EL (cell line): ENCODE results near the gene SH2D3A.
A peak's percentile ranks its signal among the peaks of the same experiment; 100 is the strongest.
"Not testable (repeated sequence)": the region's sequence is repeated elsewhere in the genome, so short reads cannot be mapped to it uniquely, and the experiment has no call there.

ENCODE experiments used
- DNase-seq: peaks from one replicate; pipeline ENCODE4 v3.0.0-alpha.2; 2016

Gene SH2D3A

DNA sequence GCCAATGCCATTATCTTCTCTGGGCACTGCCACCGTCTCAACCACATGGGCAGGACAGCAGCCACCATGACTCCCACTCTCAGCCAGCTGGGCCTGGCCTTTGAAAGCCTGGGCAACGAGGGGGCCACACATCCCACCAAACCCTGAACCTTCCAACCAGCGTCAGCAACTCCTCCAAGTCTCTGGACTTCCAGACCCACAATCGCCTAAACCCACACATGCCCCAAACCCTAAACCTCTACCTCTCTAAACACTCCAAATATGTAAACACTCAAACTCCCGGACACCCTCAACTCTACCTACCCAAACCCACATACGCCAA is 47.7 kb downstream of the SH2D3A start:
- no peak for DNase-seq

- peak; percentile 23 for DNase-seq
Measured at GRCh38 chr19:6718741-6719539, 48.3 kb downstream of the SH2D3A start.

GRCh38 chr19:6718111-6718740 is 49.0 kb downstream of the SH2D3A start:
- DNase-seq = no peak

DNA sequence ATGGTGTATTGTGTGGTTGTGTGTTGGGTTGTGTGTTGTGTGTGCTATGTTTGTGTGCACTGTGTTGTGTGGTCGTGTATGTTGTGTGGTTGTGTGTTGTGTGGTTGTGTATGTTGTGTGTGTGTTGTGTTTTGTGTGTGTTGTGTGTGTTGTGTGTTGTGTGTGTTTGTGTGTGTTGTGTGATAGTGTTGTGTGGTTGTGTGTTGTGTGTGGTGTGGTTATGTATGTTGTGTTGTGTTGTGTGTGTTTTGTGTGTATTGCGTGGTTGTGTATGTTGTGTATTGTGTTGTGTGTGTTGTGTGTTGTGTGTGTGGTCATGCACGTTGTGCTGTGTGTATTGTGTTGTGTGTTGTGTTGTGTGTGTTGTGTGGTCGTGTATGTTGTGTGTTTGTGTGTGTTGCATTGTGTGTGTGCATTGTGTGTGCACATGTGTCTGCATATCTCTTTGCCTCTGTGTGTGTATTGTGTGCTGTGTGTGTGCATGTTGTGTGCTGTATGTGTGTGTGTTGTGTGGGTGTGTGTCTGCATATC is 49.7 kb downstream of the SH2D3A start:
- no peak for DNase-seq

- DNase-seq = no peak
Measured at GRCh38 chr19:6717036-6717435, 50.2 kb downstream of the SH2D3A start.

- no peak for DNase-seq
Measured at GRCh38 chr19:6716610-6716970, 50.6 kb downstream of the SH2D3A start.

- DNase-seq = no peak
Measured at GRCh38 chr19:6714749-6715555, 52.3 kb downstream of the SH2D3A start.

GRCh38 chr19:6713773-6714692 is 53.2 kb downstream of the SH2D3A start:
- DNase-seq = no peak

GRCh38 chr19:6712692-6713670 is 54.3 kb downstream of the SH2D3A start:
- no peak for DNase-seq

DNA sequence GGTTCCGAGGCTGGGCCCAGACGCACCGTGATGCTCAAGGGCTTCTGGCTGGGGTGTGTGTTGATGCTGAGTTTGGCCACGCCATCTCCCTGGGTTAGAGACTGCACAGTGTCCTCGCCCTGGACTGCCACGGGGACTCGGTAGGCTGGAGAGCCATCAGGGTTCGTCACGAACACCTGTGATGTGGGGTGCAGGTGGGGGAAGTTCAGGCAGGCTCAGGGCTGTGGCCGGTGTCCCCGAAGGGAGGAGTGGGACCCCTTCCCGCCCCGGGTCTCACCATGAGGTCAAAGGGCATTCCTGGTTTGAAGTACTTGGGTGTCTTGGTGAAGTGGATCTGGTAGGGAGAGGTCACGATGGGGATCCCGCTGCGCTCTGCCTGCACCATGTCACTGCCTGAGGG is 55.0 kb downstream of the SH2D3A start:
- no peak for DNase-seq

DNA sequence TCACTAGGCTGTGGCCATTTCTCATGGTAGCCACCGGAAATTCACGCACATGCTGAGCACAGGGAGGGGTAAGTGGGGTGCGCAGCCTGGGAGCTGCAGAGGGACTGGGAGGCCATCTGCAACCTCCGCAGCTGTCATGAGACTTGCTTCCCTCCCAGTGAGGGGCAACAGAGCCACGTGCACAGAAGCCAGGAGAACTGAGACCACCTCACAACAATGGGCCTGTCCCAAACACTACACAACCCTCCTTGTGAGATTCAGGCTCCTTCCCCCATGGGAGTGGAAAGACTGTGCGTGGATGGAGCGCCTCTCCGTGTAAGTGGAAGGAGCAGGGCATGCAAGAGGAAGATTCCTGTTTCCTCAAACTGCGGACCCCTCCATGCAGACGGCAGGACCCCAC is 55.6 kb downstream of the SH2D3A start:
- DNase-seq = no peak

- no peak for DNase-seq
Measured at GRCh38 chr19:6711078-6711361, 56.2 kb downstream of the SH2D3A start.

DNA sequence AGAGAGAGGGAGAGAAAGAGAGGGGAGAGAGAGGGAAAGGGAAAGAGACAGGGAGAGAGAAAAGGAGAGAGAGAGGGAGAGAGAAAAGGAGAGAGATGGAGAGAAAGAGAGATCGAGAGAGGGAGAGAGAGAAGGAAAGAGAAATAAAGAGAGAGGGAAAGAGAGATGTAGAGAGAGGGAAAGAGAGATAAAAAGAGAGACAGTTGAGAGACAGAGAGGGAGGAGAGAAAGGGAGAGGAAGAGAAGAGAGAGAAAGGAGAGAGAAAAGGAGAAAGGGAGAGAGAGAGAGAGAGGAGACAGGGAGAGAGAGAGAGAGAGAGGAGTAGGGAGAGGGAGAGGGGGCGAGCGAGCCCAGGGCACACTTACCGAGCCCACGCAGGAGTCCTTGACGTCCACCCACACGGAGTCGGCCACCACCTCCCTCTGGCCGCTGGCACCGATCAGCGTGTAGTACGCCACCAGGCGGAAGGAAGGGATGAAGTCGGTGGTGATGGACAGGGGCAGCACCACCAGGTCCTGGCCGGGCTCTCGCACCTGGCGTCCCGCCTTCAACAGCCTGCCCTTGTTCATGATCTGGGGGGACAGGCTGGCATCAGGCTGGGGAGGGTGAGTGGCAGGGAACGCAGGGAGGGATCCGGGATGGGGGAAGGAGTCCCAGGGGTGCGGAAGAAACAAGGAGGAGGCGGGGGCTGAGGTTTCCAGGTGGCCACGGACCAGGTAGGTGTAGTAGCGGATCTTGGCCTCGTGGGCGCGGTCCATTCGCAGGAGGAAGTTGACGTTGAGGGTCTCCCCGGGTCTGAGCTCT is 56.8 kb downstream of the SH2D3A start:
- DNase-seq = no peak

- DNase-seq = no peak
Measured at GRCh38 chr19:6709549-6709948, 57.7 kb downstream of the SH2D3A start.

DNA sequence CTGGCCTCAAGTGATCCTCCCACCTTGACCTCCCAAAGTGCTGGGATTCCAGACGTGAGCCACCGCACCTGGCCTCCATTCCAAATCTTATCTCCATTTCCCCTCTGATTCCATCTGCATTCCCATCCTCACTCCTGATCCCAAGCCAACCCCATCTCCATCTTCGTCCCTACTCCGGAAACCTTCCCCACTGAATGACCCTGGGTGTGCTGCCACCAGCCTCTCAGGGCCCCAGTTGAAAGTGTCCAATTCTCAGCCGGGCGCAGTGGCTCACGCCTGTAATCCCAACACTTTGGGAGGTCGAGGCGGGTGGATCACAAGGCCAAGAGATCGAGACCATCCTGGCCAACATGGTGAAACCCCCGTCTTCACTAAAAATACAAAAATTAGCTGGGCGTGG is 58.3 kb downstream of the SH2D3A start:
- DNase-seq = not testable (repeated sequence)

DNA sequence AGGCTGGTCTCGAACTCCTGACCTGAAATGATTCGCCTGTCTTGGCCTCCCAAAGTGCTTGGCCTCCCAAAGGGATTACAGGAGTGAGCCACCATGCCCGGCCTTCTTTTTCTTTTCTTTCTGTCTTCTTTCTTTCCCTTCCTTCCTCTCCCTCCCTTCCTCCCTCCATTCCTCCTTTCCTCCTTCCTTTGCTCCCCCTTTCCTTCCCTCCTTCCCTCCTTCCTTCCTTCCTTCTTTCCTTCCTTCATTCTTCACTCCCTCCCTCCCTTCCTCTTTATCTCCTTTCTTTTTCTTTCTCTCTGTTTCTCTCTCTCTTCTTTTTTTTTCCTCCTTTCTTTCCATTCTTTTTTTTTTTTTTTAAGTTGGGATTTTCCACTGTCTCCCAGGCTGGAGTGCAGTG is 58.9 kb downstream of the SH2D3A start:
- DNase-seq = no peak

DNA sequence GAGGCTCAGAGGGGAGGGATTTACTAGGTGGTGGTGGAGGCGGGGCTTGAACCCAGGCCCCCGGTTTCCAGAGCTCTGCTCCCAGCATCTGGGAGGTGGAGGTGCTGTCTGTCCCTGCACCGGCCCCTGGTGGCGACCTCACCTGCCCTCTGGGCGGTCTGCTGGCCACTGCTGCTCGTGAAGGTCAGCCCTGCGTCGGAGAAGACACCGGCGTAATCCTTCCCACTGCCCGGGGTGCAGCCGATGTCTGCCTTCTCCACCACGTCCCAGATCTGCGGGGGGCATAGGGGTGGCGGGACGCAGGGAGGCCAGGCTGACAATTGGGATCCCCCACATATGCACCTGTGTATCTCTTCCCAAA is 59.6 kb downstream of the SH2D3A start:
- DNase-seq = no peak

DNA sequence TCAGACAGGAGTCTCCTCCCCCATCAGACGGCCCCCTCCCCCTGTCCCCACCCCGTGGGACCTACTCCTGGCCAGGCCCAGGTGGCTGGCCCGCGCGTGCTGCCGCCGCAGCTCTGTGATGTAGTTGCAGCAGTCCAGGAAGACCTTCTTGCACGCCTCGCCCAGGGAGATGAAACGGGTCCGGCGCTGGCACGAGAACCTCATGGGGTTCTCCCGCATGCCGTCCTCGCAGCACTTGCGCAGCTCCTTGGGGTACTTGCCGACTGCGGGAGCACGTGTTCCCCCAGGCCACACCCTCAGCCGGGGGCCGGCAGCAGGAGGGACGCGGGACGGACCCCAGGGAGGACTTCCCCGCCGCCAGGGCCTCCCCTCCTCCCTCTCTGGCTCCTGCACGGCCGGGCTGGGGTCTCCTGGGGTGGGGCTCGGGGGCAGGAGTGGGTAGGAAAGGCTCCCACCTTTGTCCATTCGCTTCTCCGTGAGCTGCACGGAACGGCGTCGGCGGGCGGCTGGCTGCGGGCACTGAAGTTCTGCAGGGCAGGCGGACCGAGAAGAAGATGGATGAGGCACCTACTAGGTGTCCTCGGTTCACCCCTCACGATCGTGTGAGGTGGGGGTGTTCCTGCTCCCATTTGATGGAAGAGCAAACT is 60.1 kb downstream of the SH2D3A start:
- no peak for DNase-seq

DNA sequence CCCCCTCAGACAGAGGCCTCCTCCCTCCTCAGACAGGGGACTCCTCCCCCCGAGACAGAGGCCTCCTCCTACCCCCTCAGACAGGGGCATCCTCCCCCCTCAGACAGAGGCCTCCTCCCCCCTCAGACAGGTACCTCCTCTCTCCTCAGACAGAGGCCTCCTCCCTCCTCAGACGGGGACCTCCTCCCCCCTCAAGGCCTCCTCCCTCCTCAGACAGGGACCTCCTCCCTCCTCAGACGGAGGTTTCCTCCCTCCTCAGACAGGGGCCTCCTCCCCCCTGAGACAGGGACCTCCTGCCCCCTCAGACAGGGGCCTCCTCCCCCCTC is 60.6 kb downstream of the SH2D3A start:
- DNase-seq = no peak

GRCh38 chr19:6705931-6706632 is 61.2 kb downstream of the SH2D3A start:
- no peak for DNase-seq
